ENCODE data around the gene FARS2. TPM values are rescaled to one million over a fixed set of nuclear protein-coding genes. Genes with fewer than 3 reads are reported as not detected.

FARS2 gene
- polyA plus RNA-seq, 1 donor from 2014 or later: 11.9 TPM

- TF ChIP-seq CTCF (IDR thresholded peaks at IDR 0.05; ENCODE audit: poor library complexity, severe bottlenecking) (no peak), EZH2 (IDR thresholded peaks at IDR 0.05; ENCODE audit: borderline replicate concordance, insufficient read depth, low read length, poor library complexity, severe bottlenecking) (no peak), POLR2AphosphoS5 (IDR thresholded peaks at IDR 0.05) (no peak), REST (IDR thresholded peaks at IDR 0.05; ENCODE audit: borderline replicate concordance) (no peak), RAD21 (conservative IDR thresholded peaks at IDR 0.05) (no peak)
- H3K9me3 ChIP-seq (ENCODE audit: low read length): no peaks in the 10 kb centered on the region
- no peaks in the 10 kb centered on the region for H3F3A ChIP-seq (ENCODE audit: insufficient read depth, low read length, poor library complexity, severe bottlenecking)
- no peak overlapping the region for H3K4me3 ChIP-seq (ENCODE audit: low read length)
- H3K9me2 ChIP-seq (ENCODE audit: insufficient read depth, low read length): no peaks in the 10 kb centered on the region
- H3K27me3 ChIP-seq (ENCODE audit: insufficient read depth, low read depth, low read length): no peaks in the 10 kb centered on the region
- no peak overlapping the region for H3K27ac ChIP-seq (ENCODE audit: low read length)
- H3K9ac ChIP-seq (ENCODE audit: low read length): no peak overlapping the region
- no peaks in the 10 kb centered on the region for H3K79me2 ChIP-seq (replicated peaks; ENCODE audit: insufficient read depth, low read length)
- no peak overlapping the region for H3K4me2 ChIP-seq (ENCODE audit: low read length)
- no peak overlapping the region for H2AFZ ChIP-seq (ENCODE audit: low read depth, low read length)
- no peaks in the 10 kb centered on the region for H3K36me3 ChIP-seq (ENCODE audit: insufficient read depth, low read length)
- H4K20me1 ChIP-seq (ENCODE audit: insufficient read depth): no peaks in the 10 kb centered on the region
These were observed 150.1 kb downstream of the FARS2 start for GRCh38 chr6:5411414-5411813.

- H3K9me2 ChIP-seq (ENCODE audit: insufficient read depth, low read length): no peaks in the 10 kb centered on the region
- H3K27ac ChIP-seq (ENCODE audit: low read length): no peak overlapping the region
- H3K9me3 ChIP-seq (ENCODE audit: low read length): no peaks in the 10 kb centered on the region
- no peaks in the 10 kb centered on the region for H3K79me2 ChIP-seq (replicated peaks; ENCODE audit: insufficient read depth, low read length)
- no peaks in the 10 kb centered on the region for H3K36me3 ChIP-seq (ENCODE audit: insufficient read depth, low read length)
- H3K4me2 ChIP-seq (ENCODE audit: low read length): no peak overlapping the region
- TF ChIP-seq TAF1 (IDR thresholded peaks at IDR 0.05; ENCODE audit: low read depth): no peak
- no peak for TF ChIP-seq POLR2AphosphoS5 (IDR thresholded peaks at IDR 0.05)
- TF ChIP-seq SMC3 (conservative IDR thresholded peaks at IDR 0.05; ENCODE audit: poor library complexity): no peak
- no peak for TF ChIP-seq MXI1 (conservative IDR thresholded peaks at IDR 0.05; ENCODE audit: poor library complexity, severe bottlenecking)
- TF ChIP-seq CTCF (IDR thresholded peaks at IDR 0.05; ENCODE audit: poor library complexity, severe bottlenecking): no peak
- no peak for TF ChIP-seq RAD21 (conservative IDR thresholded peaks at IDR 0.05)
- no peak for TF ChIP-seq REST (IDR thresholded peaks at IDR 0.05; ENCODE audit: borderline replicate concordance)
- TF ChIP-seq EZH2 (IDR thresholded peaks at IDR 0.05; ENCODE audit: borderline replicate concordance, insufficient read depth, low read length, poor library complexity, severe bottlenecking): no peak
- TF ChIP-seq EP300 (conservative IDR thresholded peaks at IDR 0.05; ENCODE audit: poor library complexity, severe bottlenecking): no peak
- no peaks in the 10 kb centered on the region for H3F3A ChIP-seq (ENCODE audit: insufficient read depth, low read length, poor library complexity, severe bottlenecking)
- no peaks in the 10 kb centered on the region for H4K20me1 ChIP-seq (ENCODE audit: insufficient read depth)
- H3K27me3 ChIP-seq (ENCODE audit: insufficient read depth, low read depth, low read length): no peaks in the 10 kb centered on the region
- H3K4me3 ChIP-seq (ENCODE audit: low read length): no peak overlapping the region
- no peak overlapping the region for H3K9ac ChIP-seq (ENCODE audit: low read length)
- H2AFZ ChIP-seq (ENCODE audit: low read depth, low read length): no peak overlapping the region
These were observed 150.7 kb downstream of the FARS2 start for GRCh38 chr6:5412017-5412416.
